HepG2 (cell line): Measurements from ENCODE around the gene NRDC. TPM values are rescaled to one million over a fixed set of nuclear protein-coding genes. Genes with fewer than 3 reads are reported as not detected.

Experiments
- ATAC-seq: fragments of 200-7000 bp; cut with Tn5 transposase; 3 replicates; pipeline ENCODE4 v1.9.1; 2020; ENCODE audit warnings: mild to moderate bottlenecking, moderate library complexity
- BruUV-seq: library from RNA; stranded (reverse); fragments of 400-500 nt; replicated peaks from 2 replicates; lab custom pipeline; 2021; lab: Mats Ljungman, UMichigan
- CTCF ChIA-PET: fragments of 300-600 bp; formaldehyde crosslinking; extraction: SDS; loops from one replicate; lab custom pipeline; 2021; ENCODE audit warnings: low total read pairs, inconsistent platforms, low intra/inter-chr PET ratio; lab: Yijun Ruan, JAX
- POLR2A ChIA-PET: fragments of 350-600 bp; sonication (Branson Sonifier 250); formaldehyde crosslinking; loops from one replicate; lab custom pipeline; 2020; ENCODE audit warnings: antibody characterized with exemption, inconsistent platforms; lab: Yijun Ruan, JAX
- DNase-seq: peaks from one replicate; pipeline ENCODE4 v3.0.0-alpha.2; 2015; ENCODE audit warnings: low spot score
- FAIRE-seq: peaks from 3 replicates; lab custom pipeline; 2011; peaks lifted over from hg19 to GRCh38; lab: Jason Lieb, UNC
- H2AFZ ChIP-seq: one replicate; pipeline ENCODE4 v1.6.1; 2011; ENCODE audit warnings: low read length, inconsistent platforms
- H3K27ac ChIP-seq: fragments of 300-600 bp; 3 replicates; pipeline ENCODE4 v1.8.0; 2011; ENCODE audit warnings: mixed run types, mild to moderate bottlenecking, mixed read lengths, low read length, inconsistent platforms; ENCODE audit not compliant: insufficient read depth; ENCODE audit errors: extremely low read length
- H3K27me3 ChIP-seq, 2 experiments: fragments of 200-600 bp in 1 of 2; 2 replicates in 1 of 2; 3 replicates in 1 of 2; pipeline versions ENCODE4 v1.6.0 to v1.8.0; 2011; ENCODE audit warnings: low read length in 2 of 2, mild to moderate bottlenecking in 2 of 2, moderate library complexity in 2 of 2, inconsistent platforms in 1 of 2; ENCODE audit not compliant: insufficient read depth in 2 of 2, control insufficient read depth in 1 of 2
- H3K36me3 ChIP-seq, 2 experiments: fragments of 200-600 bp in 1 of 2; replicated peaks in 1 of 2; 2 replicates in 1 of 2; 3 replicates in 1 of 2; pipeline versions ENCODE4 v1.5.1 to v1.8.0; 2011; ENCODE audit warnings: low read length in 2 of 2, inconsistent platforms in 1 of 2; ENCODE audit not compliant: insufficient read depth in 2 of 2, control insufficient read depth in 1 of 2
- H3K4me1 ChIP-seq: 2 replicates; pipeline ENCODE4 v1.5.1; 2012; ENCODE audit warnings: low read length, inconsistent platforms; ENCODE audit not compliant: insufficient read depth
- H3K4me2 ChIP-seq: 2 replicates; pipeline ENCODE4 v1.6.0; 2011; ENCODE audit warnings: low read depth, low read length, inconsistent platforms
- H3K4me3 ChIP-seq, 3 experiments: fragments of 200-600 bp in 1 of 3; sonication (generic), shearing (Covaris generic) in 1 of 3; replicated peaks in 1 of 3; 2 replicates each; pipeline ENCODE4 v1.5.1; 2011 to 2016; ENCODE audit warnings: low read length in 3 of 3, inconsistent platforms in 2 of 3, low read depth in 2 of 3, mild to moderate bottlenecking in 2 of 3, control low read depth in 1 of 3, mixed read lengths in 1 of 3; ENCODE audit not compliant: insufficient read depth in 1 of 3
- H3K79me2 ChIP-seq: one replicate; pipeline ENCODE4 v1.6.1; 2011; ENCODE audit warnings: low read length, inconsistent platforms; ENCODE audit not compliant: insufficient read depth
- H3K9ac ChIP-seq: 2 replicates; pipeline ENCODE4 v1.6.0; 2011; ENCODE audit warnings: mild to moderate bottlenecking, low read depth, low read length, inconsistent platforms; ENCODE audit not compliant: insufficient read depth
- H3K9me3 ChIP-seq: 2 replicates; pipeline ENCODE4 v1.5.1; 2012; ENCODE audit warnings: mild to moderate bottlenecking, low read length
- H4K20me1 ChIP-seq: 2 replicates; pipeline ENCODE4 v1.6.0; 2011; ENCODE audit warnings: inconsistent platforms, mild to moderate bottlenecking, low read length, moderate library complexity; ENCODE audit not compliant: insufficient read depth
- FOXK2 ChIP-seq: fragments of 450-650 bp; IDR thresholded peaks from 2 replicates; pipeline ENCODE4 v1.6.1; 2016
- IRF9 ChIP-seq: sonication (generic); formaldehyde crosslinking; IDR thresholded peaks from 2 replicates; pipeline ENCODE4 v1.8.0; 2022; ENCODE audit warnings: missing genetic modification reagents, mild to moderate bottlenecking, borderline replicate concordance
- KDM5B ChIP-seq: sonication (generic); formaldehyde crosslinking; IDR thresholded peaks from 2 replicates; pipeline ENCODE4 v1.4.0; 2020; ENCODE audit warnings: missing genetic modification reagents, mild to moderate bottlenecking, borderline replicate concordance
- MLXIP ChIP-seq: sonication (generic); formaldehyde crosslinking; IDR thresholded peaks from 2 replicates; pipeline ENCODE4 v1.9.0; 2021; ENCODE audit warnings: missing genetic modification reagents, borderline replicate concordance
- PHB2 ChIP-seq: fragments of 450-650 bp; IDR thresholded peaks from 2 replicates; pipeline ENCODE4 v1.6.1; 2018; ENCODE audit not compliant: partially characterized antibody
- RFX5 ChIP-seq: IDR thresholded peaks from 2 replicates; pipeline ENCODE4 v1.6.1; 2011; ENCODE audit warnings: low read depth, low read length, improper control_type of control experiment
- SAP130 ChIP-seq: IDR thresholded peaks from 2 replicates; pipeline ENCODE4 v1.6.1; 2016; ENCODE audit warnings: low read depth
- SMAD3 ChIP-seq: sonication (generic); formaldehyde crosslinking; IDR thresholded peaks from 2 replicates; pipeline ENCODE4 v1.4.0; 2020; ENCODE audit warnings: missing genetic modification reagents
- STAT6 ChIP-seq: sonication (generic); formaldehyde crosslinking; IDR thresholded peaks from 2 replicates; pipeline ENCODE4 v1.4.0; 2020; ENCODE audit warnings: missing genetic modification reagents, mild to moderate bottlenecking, borderline replicate concordance
- ZNF224 ChIP-seq: sonication (generic); formaldehyde crosslinking; IDR thresholded peaks from 2 replicates; pipeline ENCODE4 v1.5.0; 2020; ENCODE audit warnings: mild to moderate bottlenecking, missing genetic modification reagents
- ZNF558 ChIP-seq: sonication (generic); formaldehyde crosslinking; IDR thresholded peaks from 2 replicates; pipeline ENCODE4 v1.9.0; 2022; ENCODE audit warnings: mild to moderate bottlenecking, missing genetic modification reagents, borderline replicate concordance
- ZNF724P ChIP-seq: sonication (generic); formaldehyde crosslinking; IDR thresholded peaks from 2 replicates; pipeline ENCODE4 v1.8.0; 2022; ENCODE audit warnings: missing genetic modification reagents, borderline replicate concordance
- ZNF841 ChIP-seq: sonication (generic); formaldehyde crosslinking; IDR thresholded peaks from 2 replicates; pipeline ENCODE4 v1.8.1; 2023; ENCODE audit warnings: missing genetic modification reagents, borderline replicate concordance
- in situ Hi-C: cut with HindIII; loops from 2 replicates; pipeline ENCODE4 v1.10.0; 2017; ENCODE audit warnings: low pct_unique_long_range_greater_than_20kb; ENCODE audit not compliant: extremely low pct_ligation_motif_present
- intact Hi-C: fragments of 100-400 bp; cut with micrococcal nuclease; formaldehyde crosslinking; loops from one replicate; pipeline ENCODE4 v1.10.0; 2022; ENCODE audit not compliant: unreplicated experiment
- polyA plus RNA-seq, 8 experiments: library from polyadenylated mRNA; depleted of rRNA in 3 of 8; stranded (reverse) in 7 of 8; unstranded in 1 of 8; fragments of >200 nt; fragmentation: Illumina TruSeq in 4 of 8; extraction: Trizol in 4 of 8; gene quantifications; 2 replicates each; pipeline versions ENCODE4 v1.2.1 to v1.2.3, GENCODE V29; 2011 to 2016; ENCODE audit warnings: low read depth in 4 of 8, missing spikeins in 1 of 8, mixed read lengths in 1 of 8; ENCODE audit not compliant: insufficient read depth in 1 of 8
- total RNA-seq, 5 experiments: library from RNA; depleted of rRNA; stranded (reverse); fragments of >200 nt; fragmentation: Illumina TruSeq; extraction: Trizol; gene quantifications; 2 replicates each; pipeline ENCODE4 v1.2.3, GENCODE V29; 2016; ENCODE audit warnings: low read depth in 1 of 5
- TF ChIP-seq, protein P1 (sequence below): sonication (generic); formaldehyde crosslinking; IDR thresholded peaks from 2 replicates; pipeline ENCODE4 v1.4.0; 2020; ENCODE audit warnings: missing genetic modification reagents

NRDC gene
- total and polyA plus RNA-seq, 2 of the 13 experiments (the other 11 are each of a cell fraction or from before 2014, with no cell fraction given) = 57.6 to 64.9 TPM

GRCh38 chr1:51745304-51745570 is 133.3 kb downstream of the NRDC start:
- Histone ChIP-seq H3K4me2 (no peak overlapping the region), H3K4me1 (no peaks in the 10 kb centered on the region), H4K20me1 (no peaks in the 10 kb centered on the region), H3K27ac (no peak overlapping the region), H2AFZ (no peak overlapping the region), H3K36me3 (peaks cover 0 to 11% of the 10 kb centered on the region in 2 experiments; a peak in 2 of 5 replicates), H3K4me3 (no peak overlapping the region), H3K9me3 (no peaks in the 10 kb centered on the region), H3K9ac (no peak overlapping the region), H3K27me3 (no peaks in the 10 kb centered on the region), H3K79me2 (peaks cover 39% of the 10 kb centered on the region)
- intact Hi-C loops = no loop called here
- in situ Hi-C loops = no loop called here
- BruUV-seq = no TSS peak
- CTCF ChIA-PET = no interaction called here
- POLR2A ChIA-PET = no interaction called here
- no peak for ATAC-seq
- FAIRE-seq = no peak
- TF ChIP-seq, protein P1, sequence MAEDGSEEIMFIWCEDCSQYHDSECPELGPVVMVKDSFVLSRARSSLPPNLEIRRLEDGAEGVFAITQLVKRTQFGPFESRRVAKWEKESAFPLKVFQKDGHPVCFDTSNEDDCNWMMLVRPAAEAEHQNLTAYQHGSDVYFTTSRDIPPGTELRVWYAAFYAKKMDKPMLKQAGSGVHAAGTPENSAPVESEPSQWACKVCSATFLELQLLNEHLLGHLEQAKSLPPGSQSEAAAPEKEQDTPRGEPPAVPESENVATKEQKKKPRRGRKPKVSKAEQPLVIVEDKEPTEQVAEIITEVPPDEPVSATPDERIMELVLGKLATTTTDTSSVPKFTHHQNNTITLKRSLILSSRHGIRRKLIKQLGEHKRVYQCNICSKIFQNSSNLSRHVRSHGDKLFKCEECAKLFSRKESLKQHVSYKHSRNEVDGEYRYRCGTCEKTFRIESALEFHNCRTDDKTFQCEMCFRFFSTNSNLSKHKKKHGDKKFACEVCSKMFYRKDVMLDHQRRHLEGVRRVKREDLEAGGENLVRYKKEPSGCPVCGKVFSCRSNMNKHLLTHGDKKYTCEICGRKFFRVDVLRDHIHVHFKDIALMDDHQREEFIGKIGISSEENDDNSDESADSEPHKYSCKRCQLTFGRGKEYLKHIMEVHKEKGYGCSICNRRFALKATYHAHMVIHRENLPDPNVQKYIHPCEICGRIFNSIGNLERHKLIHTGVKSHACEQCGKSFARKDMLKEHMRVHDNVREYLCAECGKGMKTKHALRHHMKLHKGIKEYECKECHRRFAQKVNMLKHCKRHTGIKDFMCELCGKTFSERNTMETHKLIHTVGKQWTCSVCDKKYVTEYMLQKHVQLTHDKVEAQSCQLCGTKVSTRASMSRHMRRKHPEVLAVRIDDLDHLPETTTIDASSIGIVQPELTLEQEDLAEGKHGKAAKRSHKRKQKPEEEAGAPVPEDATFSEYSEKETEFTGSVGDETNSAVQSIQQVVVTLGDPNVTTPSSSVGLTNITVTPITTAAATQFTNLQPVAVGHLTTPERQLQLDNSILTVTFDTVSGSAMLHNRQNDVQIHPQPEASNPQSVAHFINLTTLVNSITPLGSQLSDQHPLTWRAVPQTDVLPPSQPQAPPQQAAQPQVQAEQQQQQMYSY (CRISPR knock-in tag) = no peak
- no peak for TF ChIP-seq ZNF841 (CRISPR knock-in tag)
- TF ChIP-seq ZNF558 (CRISPR knock-in tag) = no peak
- TF ChIP-seq MLXIP = no peak
- TF ChIP-seq KDM5B (CRISPR knock-in tag) = no peak
- no peak for TF ChIP-seq RFX5
- TF ChIP-seq STAT6 (CRISPR knock-in tag) = no peak
- no peak for TF ChIP-seq PHB2
- TF ChIP-seq FOXK2 = no peak
- no peak for TF ChIP-seq ZNF224 (CRISPR knock-in tag)
- TF ChIP-seq IRF9 (CRISPR knock-in tag) = no peak
- no peak for TF ChIP-seq ZNF724P
- no peak for TF ChIP-seq SAP130
- TF ChIP-seq SMAD3 (CRISPR knock-in tag) = no peak
- no peak for DNase-seq
